GM18526 (cell line): ENCODE results near the gene TPSD1.

Experiments used
- POLR2A ChIP-seq: IDR thresholded peaks from 3 replicates; pipeline ENCODE4 v1.6.1; 2011; ENCODE audit not compliant: insufficient read length; ENCODE audit errors: extremely low read depth

TPSD1 gene

GRCh38 chr16:1293921-1294656 lies 38.2 kb downstream of the TPSD1 start:
- TF ChIP-seq POLR2A: no peak

GRCh38 chr16:1295465-1295864 lies 39.6 kb downstream of the TPSD1 start:
- no peak for TF ChIP-seq POLR2A

- TF ChIP-seq POLR2A: no peak
Observed at GRCh38 chr16:1297018-1297696, 41.3 kb downstream of the TPSD1 start.

- TF ChIP-seq POLR2A: no peak
Observed at GRCh38 chr16:1298406-1298805, 42.5 kb downstream of the TPSD1 start.

GRCh38 chr16:1299012-1299867 lies 43.4 kb downstream of the TPSD1 start:
- TF ChIP-seq POLR2A: no peak

GRCh38 chr16:1299868-1300203 lies 44.0 kb downstream of the TPSD1 start:
- no peak for TF ChIP-seq POLR2A

- TF ChIP-seq POLR2A: no peak
Observed at GRCh38 chr16:1300664-1301476, 45.0 kb downstream of the TPSD1 start.

- no peak for TF ChIP-seq POLR2A
Observed at GRCh38 chr16:1301562-1301961, 45.7 kb downstream of the TPSD1 start.

- TF ChIP-seq POLR2A: no peak
Observed at GRCh38 chr16:1305823-1306222, 50.0 kb downstream of the TPSD1 start.

GRCh38 chr16:1306334-1306733 lies 50.5 kb downstream of the TPSD1 start:
- TF ChIP-seq POLR2A: no peak

- peak; percentile 63 for TF ChIP-seq POLR2A
Observed at GRCh38 chr16:1308036-1308976, 52.4 kb downstream of the TPSD1 start.
